Suprapubic skin (tissue), 4 donors: ENCODE measurements around the gene KIAA1671.

Experiments
- POLR2A ChIP-seq, 2 donors: fragments of 450-650 bp; IDR thresholded peaks; one replicate each; pipeline ENCODE4 v1.6.1; 2017; ENCODE audit warnings: antibody characterized with exemption in 2 of 2, mild to moderate bottlenecking in 2 of 2, moderate library complexity in 2 of 2
- POLR2AphosphoS5 ChIP-seq, 3 donors: sonication (generic); formaldehyde crosslinking; IDR thresholded peaks; one replicate each; pipeline ENCODE4 v1.6.1; 2017; ENCODE audit warnings: antibody characterized with exemption in 3 of 3

DNA sequence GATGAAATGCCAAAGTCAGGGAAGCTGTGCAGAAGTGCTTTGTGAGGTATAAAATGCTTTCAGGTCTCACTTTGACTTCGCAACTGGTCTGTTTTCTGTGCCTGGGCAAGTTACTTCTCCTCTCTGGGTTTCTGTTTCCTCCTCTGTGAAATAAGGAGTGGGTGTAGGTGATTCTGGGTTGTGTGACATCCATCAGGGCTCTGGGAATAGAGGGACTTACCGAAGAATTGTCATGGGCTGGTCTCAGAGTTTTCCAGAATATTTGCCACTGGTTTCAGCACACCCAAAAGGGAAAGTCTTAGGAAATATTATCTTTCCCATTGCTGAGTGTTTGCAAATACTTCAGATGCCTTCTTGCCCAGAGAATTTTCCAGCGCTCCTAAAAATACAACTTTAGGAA is 118.4 kb downstream of the KIAA1671 start:
- no peak for TF ChIP-seq POLR2A (IDR thresholded peaks at IDR 0.05)
- TF ChIP-seq POLR2AphosphoS5 (IDR thresholded peaks at IDR 0.05) = no peak
